K562 (cell line): ENCODE data around the gene MPV17L2. TPM values are rescaled to one million over a fixed set of nuclear protein-coding genes. Genes with fewer than 3 reads are reported as not detected.

Experiments used
- ATAC-seq: fragments of 200-7000 bp; cut with Tn5 transposase; 3 replicates; pipeline ENCODE4 v1.9.1; 2020; ENCODE audit warnings: moderate library complexity
- BruUV-seq: library from RNA; stranded (reverse); fragments of 400-500 nt; replicated peaks from 2 replicates; lab custom pipeline; 2021; lab: Mats Ljungman, UMichigan
- CTCF ChIA-PET: fragments of 300-600 bp; formaldehyde crosslinking; extraction: SDS; loops from one replicate; lab custom pipeline; 2021; ENCODE audit warnings: low intra/inter-chr PET ratio; lab: Yijun Ruan, JAX
- POLR2A ChIA-PET: fragments of 300-600, 350-650 bp; sonication (Branson Sonifier 250); formaldehyde crosslinking; extraction: SDS; loops from one replicate; lab custom pipeline; 2021; ENCODE audit warnings: antibody characterized with exemption, inconsistent platforms; lab: Yijun Ruan, JAX
- DNase-seq, 4 experiments: peaks; one replicate each; pipeline versions ENCODE4 v3.0.0 to v3.0.0-alpha.2; 2011 to 2018; ENCODE audit warnings: low spot score in 3 of 4, mixed read lengths in 3 of 4; ENCODE audit errors: extremely low read depth in 1 of 4
- FAIRE-seq: peaks from 2 replicates; lab custom pipeline; 2011; peaks lifted over from hg19 to GRCh38; lab: Jason Lieb, UNC
- H2AFZ ChIP-seq: 2 replicates; pipeline ENCODE4 v1.6.0; 2011; ENCODE audit warnings: low read depth, low read length, control low read depth, inconsistent platforms
- H3K27ac ChIP-seq: fragments of 200-600 bp; 3 replicates; pipeline ENCODE4 v1.8.0; 2011; ENCODE audit warnings: low read depth, mild to moderate bottlenecking, control low read depth, inconsistent platforms, low read length, moderate library complexity, mixed read lengths; ENCODE audit errors: extremely low read depth
- H3K27me3 ChIP-seq, 2 experiments: fragments of 300-600 bp in 1 of 2; 2 replicates in 1 of 2; 3 replicates in 1 of 2; pipeline versions ENCODE4 v1.6.0 to v1.8.0; 2011; ENCODE audit warnings: inconsistent platforms in 2 of 2, low read length in 2 of 2, mild to moderate bottlenecking in 1 of 2, mixed read lengths in 1 of 2, moderate library complexity in 1 of 2; ENCODE audit not compliant: control insufficient read depth in 2 of 2, insufficient read depth in 2 of 2
- H3K36me3 ChIP-seq: fragments of 300-600 bp; 3 replicates; pipeline ENCODE4 v1.8.0; 2011; ENCODE audit warnings: mild to moderate bottlenecking, low read length, inconsistent platforms; ENCODE audit not compliant: control insufficient read depth, insufficient read depth
- H3K4me1 ChIP-seq, 2 experiments: fragments of 200-600 bp in 1 of 2; replicated peaks in 1 of 2; 2 replicates in 1 of 2; 3 replicates in 1 of 2; pipeline versions ENCODE4 v1.5.1 to v1.8.0; 2011; ENCODE audit warnings: inconsistent platforms in 2 of 2, low read length in 2 of 2, mild to moderate bottlenecking in 1 of 2, mixed read lengths in 1 of 2, moderate library complexity in 1 of 2; ENCODE audit not compliant: control insufficient read depth in 2 of 2, insufficient read depth in 2 of 2
- H3K4me2 ChIP-seq: 2 replicates; pipeline ENCODE4 v1.6.1; 2011; ENCODE audit warnings: low read length, control low read depth, inconsistent platforms, mixed read lengths; ENCODE audit not compliant: insufficient read depth
- H3K4me3 ChIP-seq: fragments of 200-600 bp; sonication (generic), shearing (Covaris generic); 2 replicates; pipeline ENCODE4 v1.5.1; 2016; ENCODE audit warnings: control low read depth, inconsistent platforms
- H3K79me2 ChIP-seq: fragments of 200-600 bp; 3 replicates; pipeline ENCODE4 v1.8.0; 2011; ENCODE audit warnings: low read length, inconsistent platforms; ENCODE audit not compliant: control insufficient read depth, insufficient read depth
- H3K9ac ChIP-seq, 2 experiments: 2 replicates each; pipeline versions ENCODE4 v1.6.0 to v1.6.1; 2011; ENCODE audit warnings: low read depth in 2 of 2, low read length in 2 of 2, control low read depth in 1 of 2, inconsistent platforms in 1 of 2, mild to moderate bottlenecking in 1 of 2, mixed read lengths in 1 of 2; ENCODE audit not compliant: insufficient read depth in 1 of 2
- H3K9me1 ChIP-seq: one replicate; pipeline ENCODE4 v1.6.0; 2011; ENCODE audit warnings: inconsistent platforms, mild to moderate bottlenecking, low read length, moderate library complexity; ENCODE audit not compliant: control insufficient read depth, insufficient read depth
- H3K9me3 ChIP-seq: replicated peaks from 2 replicates; pipeline ENCODE4 v1.5.1; 2011; ENCODE audit warnings: low read depth, low read length, inconsistent platforms; ENCODE audit not compliant: control insufficient read depth, insufficient read depth
- H4K20me1 ChIP-seq: replicated peaks from 2 replicates; pipeline ENCODE4 v1.6.1; 2011; ENCODE audit warnings: low read length, inconsistent platforms, mixed read lengths; ENCODE audit not compliant: control insufficient read depth, insufficient read depth
- EGR1 ChIP-seq: fragments of 450-650 bp; conservative IDR thresholded peaks from 2 replicates; pipeline ENCODE4 v1.6.1; 2017; ENCODE audit warnings: mild to moderate bottlenecking
- KDM1A ChIP-seq, 2 experiments: fragments of 450-650 bp; IDR thresholded peaks; 2 replicates each; pipeline ENCODE4 v1.6.1; 2016; ENCODE audit warnings: mild to moderate bottlenecking in 2 of 2
- NCOA4 ChIP-seq: fragments of 450-650 bp; IDR thresholded peaks from 2 replicates; pipeline ENCODE4 v1.6.1; 2018; ENCODE audit warnings: mild to moderate bottlenecking; ENCODE audit not compliant: partially characterized antibody
- RBM25 ChIP-seq: fragments of 200-400 bp; formaldehyde crosslinking; IDR thresholded peaks from 2 replicates; pipeline ENCODE4 v1.6.1; 2018; ENCODE audit warnings: low read length, low read depth, moderate library complexity; ENCODE audit not compliant: severe bottlenecking
- U2AF1 ChIP-seq: fragments of 200-400 bp; formaldehyde crosslinking; optimal IDR thresholded peaks from 2 replicates; pipeline ENCODE3; 2017; ENCODE audit warnings: mild to moderate bottlenecking, low read depth, low read length, moderate library complexity
- ZNF263 ChIP-seq: sonication (generic); formaldehyde crosslinking; IDR thresholded peaks from 2 replicates; pipeline ENCODE4 v1.8.0; 2022; ENCODE audit warnings: mild to moderate bottlenecking, missing genetic modification reagents, borderline replicate concordance
- WGBS: fragments of 100-300 bp; shearing (Covaris generic); methylation state at CpG from one replicate; pipeline ENCODE4 v1.1.6; 2016; ENCODE audit warnings: low coverage, mixed read lengths; ENCODE audit not compliant: insufficient coverage; ENCODE audit errors: missing lambda C conversion rate; 5-methylcytosine and 5-hydroxymethylcytosine counted together
- in situ Hi-C: fragments of 300-500 bp; cut with MboI; formaldehyde crosslinking; loops from 4 replicates; pipeline ENCODE4 v1.15.0; 2018; ENCODE audit warnings: inconsistent platforms, mixed read lengths
- intact Hi-C: fragments of 100-400 bp; cut with micrococcal nuclease; formaldehyde crosslinking; loops from 2 replicates; pipeline ENCODE4 v1.14.2; 2022
- polyA plus RNA-seq, 8 experiments: library from polyadenylated mRNA; depleted of rRNA in 4 of 8; stranded (reverse) in 5 of 8; unstranded in 3 of 8; fragments of >200 nt; fragmentation: Nextera tagmentation in 2 of 8; fragmentation: Illumina TruSeq in 1 of 8; extraction: Ambion mirVana in 2 of 8; extraction: Trizol in 1 of 8; gene quantifications; 2 replicates each; pipeline versions ENCODE4 v1.2.1 to v1.2.3, GENCODE V29; 2011 to 2014; ENCODE audit warnings: inconsistent platforms in 1 of 8, missing spikeins in 1 of 8
- total RNA-seq, 7 experiments: library from RNA; depleted of rRNA in 6 of 7; stranded (reverse); fragments of >200 nt in 6 of 7; fragmentation: Illumina TruSeq in 2 of 7; extraction: Trizol in 2 of 7; gene quantifications; 2 replicates each; pipeline versions ENCODE4 v1.2.1 to v1.2.3, GENCODE V29; 2011 to 2021; ENCODE audit warnings: low replicate concordance in 1 of 7

Gene MPV17L2
- total and polyA plus RNA-seq, 9 of the 15 experiments (the other 6 are each of a cell fraction or from before 2014, with no cell fraction given) = 10.6 to 60.2 (median 28.5) TPM

- TF ChIP-seq KDM1A (IDR thresholded peaks at IDR 0.05) = peak in 1 of 2 experiments; percentile 50; a peak in 3 of 4 replicates
- TF ChIP-seq RBM25 = peak; percentile 89
Measured at GRCh38 chr19:18155095-18156087, 37.6 kb upstream of the MPV17L2 start (continued).

GRCh38 chr19:18156268-18156667 is 36.8 kb upstream of the MPV17L2 start:
- Histone ChIP-seq H3K9ac (peak overlapping the region; percentile 4 to 87), H3K36me3 (peaks cover 42% of the 10 kb centered on the region; the same call in 2 of the 3 replicates), H3K4me3 (no peak overlapping the region), H3K27me3 (no peaks in the 10 kb centered on the region), H3K9me3 (no peaks in the 10 kb centered on the region), H3K4me1 (peaks cover 43 to 78% of the 10 kb centered on the region in 2 experiments), H4K20me1 (peaks cover 19% of the 10 kb centered on the region), H3K27ac (peak overlapping the region; percentile 53), H3K9me1 (no peaks in the 10 kb centered on the region), H2AFZ (no peak overlapping the region), H3K79me2 (peaks cover 58% of the 10 kb centered on the region), H3K4me2 (peak overlapping the region; percentile 64; the same call in 1 of the 2 replicates)
- FAIRE-seq = no peak
- 72% methylated on average over 6 of the region's 6 CpGs for WGBS
- no peak for DNase-seq
- no peak for ATAC-seq
- CTCF ChIA-PET = interaction anchor here (1.1 kb wide), 1 partner anchor 94 kb away, joined by 4 read pairs; no protein-coding TSS in a partner anchor
- POLR2A ChIA-PET = interaction anchor here (0.6 to 1.2 kb wide), 3 partner anchors 15 to 34 kb away, joined by 3 to 4 read pairs (median 3); no protein-coding TSS in a partner anchor
- TF ChIP-seq ZNF263 (peak; percentile 90), EGR1 (peak; percentile 30; the same call in 1 of the 2 replicates), NCOA4 (peak; percentile 9), U2AF1 (no peak)
- in situ Hi-C loops = no loop called here
- BruUV-seq = no TSS peak
- intact Hi-C loops = loop anchor here (10.0 kb wide), 2 partner anchors 91 to 211 kb away; no protein-coding TSS in a partner anchor
